Parathyroid adenoma (tissue), 2 donors: ENCODE measurements around the gene CD47.

Experiments used
- H2AFZ ChIP-seq: fragments of 300-600 bp; sonication (generic); one replicate; pipeline ENCODE4 v1.7.0; 2017; ENCODE audit warnings: antibody characterized with exemption, mild to moderate bottlenecking
- H3K27ac ChIP-seq: fragments of 300-600 bp; sonication (generic); one replicate; pipeline ENCODE4 v1.7.0; 2017
- H3K27me3 ChIP-seq: fragments of 300-600 bp; sonication (generic); one replicate; pipeline ENCODE4 v1.7.0; 2017; ENCODE audit warnings: low read length; ENCODE audit not compliant: control insufficient read depth, insufficient read depth
- H3K36me3 ChIP-seq: fragments of 300-600 bp; sonication (generic); one replicate; pipeline ENCODE4 v1.7.0; 2017; ENCODE audit warnings: low read length; ENCODE audit not compliant: control insufficient read depth, insufficient read depth
- H3K4me1 ChIP-seq: fragments of 300-600 bp; sonication (generic); one replicate; pipeline ENCODE4 v1.7.0; 2017; ENCODE audit warnings: control low read depth
- H3K4me2 ChIP-seq: fragments of 300-600 bp; sonication (generic); one replicate; pipeline ENCODE4 v1.7.0; 2017; ENCODE audit warnings: low read length
- H3K4me3 ChIP-seq: fragments of 300-600 bp; sonication (generic); one replicate; pipeline ENCODE4 v1.7.0; 2017; ENCODE audit warnings: low read depth, low read length
- H3K79me2 ChIP-seq: fragments of 300-600 bp; sonication (generic); one replicate; pipeline ENCODE4 v1.7.0; 2017; ENCODE audit warnings: control low read depth
- H3K9ac ChIP-seq: fragments of 300-600 bp; sonication (generic); one replicate; pipeline ENCODE4 v1.7.0; 2017; ENCODE audit warnings: mild to moderate bottlenecking
- H3K9me3 ChIP-seq: fragments of 300-600 bp; sonication (generic); one replicate; pipeline ENCODE4 v1.7.0; 2017; ENCODE audit warnings: low read length; ENCODE audit not compliant: control insufficient read depth
- CTCF ChIP-seq: fragments of 300-600 bp; sonication (generic); IDR thresholded peaks from one replicate; pipeline ENCODE4 v1.7.0; 2017; ENCODE audit warnings: antibody characterized with exemption, mild to moderate bottlenecking
- donor health status: primary hyperparathyroidism.

The CD47 gene

GRCh38 chr3:108090701-108091497 is at the start of gene CD47:
Gene CD47, minus strand, starts transcription at chr3:108091031. Its CDS starts 123 bp downstream, at chr3:108090908.
- Histone ChIP-seq H3K9ac (peak within 1 kb of the TSS; percentile 12), H3K36me3 (no peaks in the 10 kb centered on the region), H3K9me3 (no peaks in the 10 kb centered on the region), H2AFZ (peak within 1 kb of the TSS; percentile 94), H3K27ac (peak within 1 kb of the TSS; percentile 57), H3K79me2 (peaks cover 4% of the 10 kb centered on the region), H3K27me3 (no peaks in the 10 kb centered on the region), H3K4me1 (no peaks in the 10 kb centered on the region), H3K4me2 (peak within 1 kb of the TSS; percentile 94), H3K4me3 (peak within 1 kb of the TSS; percentile 84)
- TF ChIP-seq CTCF, result no peak

- Histone ChIP-seq H3K79me2 (no peaks in the 10 kb centered on the region), H3K9me3 (no peaks in the 10 kb centered on the region), H3K9ac (no peak overlapping the region), H3K4me3 (no peak overlapping the region), H3K27me3 (no peaks in the 10 kb centered on the region), H3K27ac (no peak overlapping the region), H3K4me1 (no peaks in the 10 kb centered on the region), H2AFZ (no peak overlapping the region), H3K4me2 (no peak overlapping the region), H3K36me3 (no peaks in the 10 kb centered on the region)
- TF ChIP-seq CTCF, result no peak
Observed at GRCh38 chr3:108137460-108137814, 46.6 kb upstream of the CD47 start.

- H3K27ac ChIP-seq, result no peak overlapping the region
- no peaks in the 10 kb centered on the region for H3K36me3 ChIP-seq
Observed at GRCh38 chr3:108136561-108137459, 46.0 kb upstream of the CD47 start.

GRCh38 chr3:108134555-108134880 is 43.7 kb upstream of the CD47 start:
- H3K4me1 ChIP-seq, result no peaks in the 10 kb centered on the region
- no peak overlapping the region for H3K4me3 ChIP-seq
- H2AFZ ChIP-seq, result no peak overlapping the region
- no peaks in the 10 kb centered on the region for H3K9me3 ChIP-seq
- no peaks in the 10 kb centered on the region for H3K27me3 ChIP-seq
- H3K79me2 ChIP-seq, result no peaks in the 10 kb centered on the region
- no peak overlapping the region for H3K4me2 ChIP-seq
- no peak for TF ChIP-seq CTCF
- H3K9ac ChIP-seq, result no peak overlapping the region
- H3K27ac ChIP-seq, result no peak overlapping the region
- no peaks in the 10 kb centered on the region for H3K36me3 ChIP-seq

More at GRCh38 chr3:108136561-108137459, 46.0 kb upstream of the CD47 start:
- no peaks in the 10 kb centered on the region for H3K9me3 ChIP-seq
- TF ChIP-seq CTCF, result no peak
- H3K9ac ChIP-seq, result no peak overlapping the region
- no peaks in the 10 kb centered on the region for H3K4me1 ChIP-seq
- H3K79me2 ChIP-seq, result no peaks in the 10 kb centered on the region
- H3K4me3 ChIP-seq, result no peak overlapping the region
- H3K27me3 ChIP-seq, result no peaks in the 10 kb centered on the region
- no peak overlapping the region for H2AFZ ChIP-seq
- no peak overlapping the region for H3K4me2 ChIP-seq
